GM19372 (cell line): Measurements from ENCODE around the gene NHSL2.
"Not testable (repeated sequence)": the region's sequence is repeated elsewhere in the genome, so short reads cannot be mapped to it uniquely, and the experiment has no call there.

Source experiments
- ATAC-seq: cut with Tn5 transposase; IDR thresholded peaks from one replicate; pipeline ENCODE4 v1.9.1; 2021; ENCODE audit warnings: mild to moderate bottlenecking, low read depth, moderate library complexity; ENCODE audit not compliant: unreplicated experiment

The NHSL2 gene

DNA sequence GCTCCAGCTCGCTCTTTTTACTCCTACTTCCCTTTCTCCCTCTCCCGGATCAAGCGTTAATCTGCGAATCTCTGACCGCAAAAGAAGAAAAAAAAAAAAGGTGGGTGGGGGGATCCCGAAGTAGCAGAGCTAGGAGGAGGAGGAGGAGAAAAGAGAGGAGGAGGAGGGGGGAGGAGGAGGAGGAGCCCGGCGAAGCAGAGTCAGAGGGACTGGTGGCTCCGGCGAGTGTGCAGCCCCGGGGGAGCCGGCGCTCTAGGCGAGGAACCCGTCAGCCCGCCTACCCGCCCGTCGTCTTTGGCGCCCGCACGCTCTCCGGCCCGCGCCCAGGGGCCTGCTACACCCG lies at the start of gene NHSL2:
Gene NHSL2, plus strand, starts transcription at position 203 of the 343 bp plus-strand sequence.
- ATAC-seq: no peak

DNA sequence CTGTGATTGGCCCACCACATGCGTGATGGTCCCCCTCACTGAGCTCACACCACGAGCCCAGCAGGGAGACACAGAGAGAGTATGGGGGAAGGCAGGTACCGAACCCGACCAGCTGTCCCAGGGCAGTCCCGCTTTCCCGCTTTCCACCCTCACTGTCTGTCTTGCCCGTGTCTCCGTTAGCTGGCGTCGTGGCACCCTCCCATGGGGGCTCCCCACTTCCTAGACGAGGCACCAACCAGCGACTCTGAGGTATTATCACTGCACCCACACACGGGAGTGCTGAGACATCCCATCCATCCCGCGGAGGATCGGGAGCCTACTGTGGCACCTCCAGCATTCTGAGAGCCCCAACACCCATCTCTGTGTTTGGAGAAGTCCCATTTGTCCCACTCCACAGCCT lies 43.0 kb upstream of the NHSL2 start:
- ATAC-seq: no peak

DNA sequence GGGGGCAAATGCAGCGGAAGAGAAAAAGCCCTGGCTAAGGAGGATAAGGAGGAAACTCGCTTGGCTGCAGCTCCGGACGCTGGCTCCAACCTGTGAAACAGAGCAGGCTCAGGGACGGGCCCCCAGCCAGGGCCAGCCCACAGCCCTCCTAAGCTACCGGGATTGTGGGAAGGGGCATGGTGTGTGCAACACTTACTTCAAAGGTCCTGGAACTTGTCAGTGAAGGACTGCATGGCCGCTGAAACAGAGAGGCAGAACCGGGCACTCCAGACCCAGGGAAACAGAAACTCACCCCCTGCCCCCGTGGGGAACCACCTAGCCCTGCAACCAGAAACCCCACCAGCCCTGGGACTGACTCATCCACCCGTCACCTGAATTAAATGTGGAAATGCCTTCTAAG lies 41.1 kb upstream of the NHSL2 start:
- not testable (repeated sequence) for ATAC-seq

DNA sequence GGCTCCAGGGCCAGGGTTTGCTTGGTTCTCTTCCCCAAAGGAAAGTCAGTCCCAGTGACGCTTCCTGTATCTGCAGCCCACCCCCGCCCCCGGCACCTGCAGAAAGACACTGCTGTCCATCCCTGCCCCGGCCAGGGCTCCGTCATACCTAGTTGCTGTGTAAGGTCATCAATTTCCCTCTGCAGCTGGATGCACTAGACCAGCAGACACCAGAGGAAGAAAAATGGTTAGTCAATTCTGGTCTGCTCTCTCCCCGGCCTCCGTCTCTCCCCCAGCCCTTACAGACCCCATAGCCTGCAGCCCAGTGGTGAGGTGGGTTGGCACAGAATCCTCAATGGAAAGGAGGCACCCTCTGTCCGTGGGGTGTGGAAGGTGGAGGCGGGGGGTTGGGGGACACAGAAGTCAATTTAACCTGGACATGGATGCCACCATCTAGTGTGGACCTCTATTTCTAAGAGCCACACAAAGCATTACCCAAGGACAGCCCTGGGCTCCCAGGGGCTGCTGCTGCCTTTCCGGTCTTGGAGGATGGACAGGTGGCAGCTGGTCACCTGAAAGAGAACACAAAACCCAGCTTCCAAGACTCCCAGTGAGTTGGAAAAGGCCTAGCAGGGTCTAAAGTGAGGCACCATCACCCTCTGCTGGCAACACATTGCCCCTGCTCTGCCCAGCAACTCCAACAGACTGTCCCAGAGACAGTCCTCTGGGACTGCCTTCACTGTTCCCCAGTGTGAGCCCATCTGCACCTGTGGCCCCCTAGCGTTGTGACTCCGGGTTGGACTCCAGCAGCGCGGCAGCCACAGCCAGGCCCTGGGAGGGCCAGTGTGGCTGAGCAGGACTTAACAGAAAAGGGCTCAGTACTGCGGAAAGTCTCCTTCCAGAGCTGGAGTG lies 40.2 kb upstream of the NHSL2 start:
- ATAC-seq: no peak

DNA sequence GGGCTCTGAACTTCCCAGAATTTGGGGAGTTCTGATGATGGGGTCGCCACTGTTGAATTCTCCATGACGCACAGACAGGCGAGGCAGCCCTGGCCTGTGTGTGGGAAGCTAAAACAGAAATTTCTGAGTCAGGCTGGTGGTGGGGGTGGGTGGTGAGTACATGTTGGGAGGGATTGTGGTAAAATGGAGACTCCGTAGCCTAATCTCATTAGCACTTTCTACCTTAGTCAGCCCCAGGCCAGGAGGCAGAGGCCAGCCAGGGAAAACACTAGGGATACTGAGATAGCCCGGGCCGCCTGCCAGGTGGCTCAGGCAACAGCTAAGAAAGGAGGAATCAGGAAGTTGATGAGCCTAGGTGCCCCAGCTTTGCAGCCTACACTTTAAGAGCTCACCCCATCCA lies 39.3 kb upstream of the NHSL2 start:
- ATAC-seq: no peak

DNA sequence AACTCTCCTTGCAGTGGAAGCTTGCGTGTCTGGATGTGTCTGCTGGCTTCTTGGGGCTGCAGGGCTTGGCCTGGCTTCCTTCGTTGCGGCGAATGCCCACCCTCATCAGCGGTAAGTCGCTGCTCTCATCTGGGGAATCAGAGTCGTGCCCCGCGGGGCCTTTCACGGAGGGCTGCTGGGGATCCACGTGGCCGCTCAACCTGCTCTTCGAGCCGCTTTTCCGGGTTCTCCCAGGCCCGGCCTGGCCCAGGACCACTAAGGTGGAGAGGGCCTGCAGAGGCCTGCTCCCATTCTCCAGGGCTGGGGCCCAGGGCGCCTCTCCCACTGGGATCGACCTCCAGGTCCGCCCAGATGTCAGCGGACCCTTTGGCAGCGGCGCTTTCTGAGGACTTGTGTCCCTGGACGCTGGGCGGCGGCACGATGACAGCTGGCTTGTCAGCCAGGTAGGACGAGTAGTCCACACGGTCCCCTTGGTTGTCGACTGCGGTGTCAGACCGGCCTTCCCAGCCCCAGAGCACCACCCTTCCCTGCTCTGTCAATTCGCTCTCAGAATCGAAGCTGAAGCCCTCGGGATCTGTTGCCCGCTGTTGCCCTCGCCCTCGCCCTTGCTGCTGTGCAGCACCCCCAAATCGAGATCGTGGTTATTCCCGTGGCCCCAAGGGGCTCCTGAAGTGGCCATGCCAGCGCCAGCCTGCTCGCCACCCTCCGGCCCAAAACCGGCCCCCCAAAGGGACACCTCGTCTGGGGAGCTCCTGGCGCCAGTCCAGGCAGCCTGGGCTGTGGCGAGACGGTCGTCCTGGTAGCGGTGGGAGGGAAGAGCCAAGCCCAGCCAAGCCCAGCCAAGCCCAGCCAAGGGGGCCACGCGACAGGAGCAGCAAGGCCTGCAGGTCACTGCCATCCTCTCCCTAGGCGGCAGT lies 37.8 kb upstream of the NHSL2 start:
- ATAC-seq: no peak

DNA sequence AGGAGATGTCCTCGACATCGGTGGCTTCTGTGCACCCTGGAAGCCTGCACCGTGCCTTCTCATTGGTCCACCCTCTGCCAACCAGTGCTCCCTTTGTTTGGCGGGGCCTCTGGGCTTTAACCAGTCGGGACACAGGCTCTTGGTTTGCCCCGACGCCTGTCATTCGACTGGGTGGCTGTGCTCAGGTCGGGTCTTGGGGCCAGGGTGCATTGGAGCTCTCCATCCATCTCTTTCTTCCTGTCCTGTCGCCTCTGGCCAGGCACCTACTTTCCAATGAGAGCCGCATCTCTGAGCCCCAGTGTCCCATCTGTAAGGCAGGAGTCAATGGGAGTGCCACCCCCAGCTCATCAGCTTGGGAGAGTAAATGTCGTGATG lies 37.2 kb upstream of the NHSL2 start:
- ATAC-seq: no peak

DNA sequence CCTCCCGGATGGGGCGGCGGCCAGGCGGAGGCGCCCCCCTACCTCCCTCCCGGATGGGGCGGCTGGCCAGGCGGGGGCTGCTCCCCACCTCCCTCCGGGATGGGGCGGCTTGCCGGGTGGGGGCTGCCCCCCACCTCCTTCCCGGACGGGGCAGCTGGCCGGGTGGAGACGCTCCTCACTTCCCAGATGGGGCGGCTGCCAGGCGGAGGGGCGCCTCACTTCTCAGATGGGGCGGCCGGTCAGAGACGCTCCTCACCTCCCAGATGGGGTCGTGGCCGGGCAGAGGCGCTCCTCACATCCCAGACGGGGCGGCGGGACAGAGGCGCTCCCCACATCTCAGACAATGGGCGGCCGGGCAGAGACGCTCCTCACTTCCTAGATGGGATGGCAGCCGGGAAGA lies 33.8 kb upstream of the NHSL2 start:
- ATAC-seq: not testable (repeated sequence)

DNA sequence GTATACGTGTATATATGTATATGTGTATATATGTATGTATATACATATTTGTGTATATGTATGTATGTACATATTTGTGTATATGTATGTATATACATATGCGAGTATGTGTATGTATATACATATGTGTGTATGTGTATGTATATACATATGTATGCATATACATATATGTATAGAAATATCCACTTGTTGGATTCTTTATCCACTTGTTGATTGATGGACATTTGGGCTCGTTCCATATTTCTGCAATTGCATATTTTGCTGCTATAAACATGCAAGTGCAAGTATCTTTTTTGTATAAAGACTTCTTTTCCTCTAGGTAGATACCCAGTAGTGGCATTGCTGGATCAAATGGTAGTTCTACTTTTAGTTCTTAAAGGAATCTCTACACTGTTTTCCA lies 25.5 kb upstream of the NHSL2 start:
- no peak for ATAC-seq

DNA sequence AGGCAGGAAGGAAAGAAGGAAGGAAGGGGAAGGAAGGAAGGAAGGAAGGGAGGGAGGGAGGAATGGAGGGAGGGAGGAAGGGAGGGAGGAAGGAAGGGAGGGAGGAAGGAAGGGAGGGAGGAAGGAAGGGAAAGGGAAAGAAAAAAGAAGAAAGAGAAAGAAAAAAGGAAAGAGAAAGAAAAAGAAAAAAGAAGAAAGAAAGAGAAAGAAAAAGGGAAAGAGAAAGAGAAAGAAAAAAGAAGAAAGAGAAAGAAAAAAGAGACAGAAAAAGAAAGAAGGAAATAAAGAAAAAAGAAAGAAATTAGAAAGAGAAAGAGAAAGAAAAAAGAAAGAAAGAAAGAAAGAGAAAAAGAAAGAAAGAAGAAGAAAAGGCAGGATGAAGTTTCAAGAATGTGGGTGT lies 15.0 kb upstream of the NHSL2 start:
- no peak for ATAC-seq

DNA sequence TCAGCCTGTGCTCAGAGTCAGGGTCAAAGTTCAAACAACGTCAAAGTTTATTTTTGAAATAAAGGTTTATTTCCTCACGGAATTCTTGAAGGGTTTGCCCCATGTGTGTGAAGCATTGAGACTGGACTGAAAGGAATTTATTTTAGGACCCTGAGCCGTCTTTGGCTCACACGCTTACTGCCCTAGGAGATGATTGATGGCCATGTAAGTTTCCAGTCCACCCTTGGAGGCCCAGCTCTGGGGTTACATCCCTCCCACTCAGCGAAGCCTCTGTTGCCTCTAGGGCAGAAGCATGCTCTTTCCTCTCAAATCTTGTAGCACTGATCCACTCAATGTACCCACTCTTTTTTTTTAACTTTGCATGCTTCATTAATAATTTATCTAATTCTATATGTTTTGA lies 4.5 kb upstream of the NHSL2 start:
- no peak for ATAC-seq

DNA sequence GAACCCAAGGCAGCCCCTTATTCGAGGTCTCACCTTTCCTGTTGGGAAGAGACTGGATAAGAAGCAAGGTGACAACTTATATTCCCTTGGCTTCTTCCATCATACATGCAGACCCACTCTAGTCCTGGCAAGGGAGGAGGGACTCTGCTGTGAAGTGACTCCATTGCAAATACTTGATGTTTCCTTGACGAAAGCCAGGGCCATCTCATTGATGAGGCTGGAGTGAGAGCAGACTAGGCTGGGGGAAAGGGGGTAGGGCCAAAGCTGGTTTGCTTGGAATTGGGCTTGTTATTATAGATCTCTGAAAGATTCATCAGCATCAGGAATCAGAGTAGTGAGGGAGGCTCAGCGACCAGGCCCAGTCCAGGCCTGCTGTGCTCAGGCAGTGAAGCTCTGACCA lies 2.3 kb upstream of the NHSL2 start:
- no peak for ATAC-seq

DNA sequence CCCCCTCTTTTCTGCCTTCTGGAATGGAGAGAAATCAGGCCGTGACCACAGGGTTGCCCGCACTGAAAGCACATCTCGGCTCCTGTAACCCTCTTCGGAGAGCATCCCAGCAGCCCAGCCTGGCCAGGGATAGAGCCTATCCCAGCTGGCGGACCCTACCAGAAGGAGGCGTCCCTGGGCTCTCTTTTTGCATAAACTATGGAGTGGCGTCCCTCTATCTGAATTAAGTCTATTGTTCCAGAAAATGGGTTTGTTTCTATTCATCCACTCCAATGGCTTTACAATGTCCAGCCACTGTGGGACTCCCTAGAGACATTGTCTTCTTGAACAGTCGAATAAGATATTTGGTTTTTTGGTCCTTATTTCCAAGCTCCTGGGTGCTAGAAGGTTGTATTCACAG lies 689 bp upstream of the NHSL2 start:
- ATAC-seq: no peak

DNA sequence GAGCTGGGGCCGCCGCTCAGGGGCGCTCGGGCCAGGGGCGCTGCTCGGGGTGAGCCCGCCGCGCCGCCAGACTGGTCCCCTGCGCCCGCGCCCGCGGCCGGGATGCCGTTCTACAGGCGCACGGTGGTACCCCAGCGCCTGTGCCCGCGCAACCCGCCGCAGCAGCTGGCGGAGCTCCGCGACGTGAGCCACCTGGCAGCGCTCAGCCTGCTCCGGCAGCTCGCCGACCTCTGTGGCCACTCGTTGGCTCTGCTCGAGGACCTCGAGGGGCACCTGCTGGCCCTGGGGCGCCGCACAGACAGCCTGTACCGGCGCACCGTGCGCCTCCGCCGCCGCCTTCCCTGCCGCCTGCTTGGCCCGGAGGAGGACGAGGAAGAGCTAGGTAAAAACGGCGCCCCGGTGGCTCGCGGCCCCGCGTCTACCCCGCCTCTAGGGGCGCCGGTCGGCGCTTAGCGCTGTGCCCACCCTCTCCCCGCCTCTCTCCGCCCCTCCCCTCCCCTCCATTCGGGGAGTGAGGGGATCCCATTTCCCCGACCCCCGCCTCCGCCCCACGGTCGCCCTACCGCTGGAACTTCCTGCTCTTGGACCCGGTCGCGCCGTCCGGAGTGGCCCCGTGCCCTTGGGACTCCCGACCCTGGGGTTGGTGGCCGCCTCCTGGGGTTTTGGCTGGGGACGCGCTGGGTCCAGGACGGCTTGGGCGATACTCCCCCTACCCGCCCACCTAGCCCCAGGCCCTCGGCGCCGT lies 513 bp downstream of the NHSL2 start:
- ATAC-seq: no peak

DNA sequence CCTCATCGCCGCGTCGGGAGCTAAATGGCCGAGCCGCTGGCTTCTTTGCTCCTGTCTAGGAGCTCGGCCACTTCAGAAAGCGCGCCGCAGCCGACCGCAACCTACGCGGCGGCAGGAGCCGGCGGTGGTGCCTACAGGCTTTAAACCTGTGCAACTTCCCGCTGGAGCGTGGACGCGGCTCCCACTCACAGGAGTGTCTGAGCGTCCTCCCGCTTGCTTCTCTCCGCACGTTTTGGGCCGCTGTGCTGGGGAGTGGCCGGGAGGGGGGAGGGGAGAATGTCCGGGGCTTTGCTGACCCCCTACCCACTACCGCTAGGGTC lies 1.0 kb downstream of the NHSL2 start:
- ATAC-seq: no peak

DNA sequence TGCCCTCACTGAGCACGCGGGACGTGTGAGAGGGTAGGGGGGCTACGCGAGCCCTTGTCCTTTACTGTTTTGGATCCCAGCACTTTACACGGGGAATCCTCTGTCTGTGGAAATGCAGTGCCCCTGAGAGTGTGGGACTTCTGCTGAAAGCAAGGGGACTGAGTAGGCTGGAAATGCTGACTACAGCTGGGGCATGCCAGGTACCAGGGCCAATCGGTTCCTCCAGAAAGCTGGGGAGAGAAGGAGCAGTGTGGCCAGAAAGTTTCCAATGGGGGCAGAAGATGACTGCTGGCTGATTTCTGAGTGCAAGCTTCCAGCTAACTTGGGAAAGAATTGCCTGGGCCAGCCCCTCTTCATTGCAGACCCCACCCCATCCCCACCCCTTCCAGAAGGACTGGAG lies 1.5 kb downstream of the NHSL2 start:
- ATAC-seq: no peak

DNA sequence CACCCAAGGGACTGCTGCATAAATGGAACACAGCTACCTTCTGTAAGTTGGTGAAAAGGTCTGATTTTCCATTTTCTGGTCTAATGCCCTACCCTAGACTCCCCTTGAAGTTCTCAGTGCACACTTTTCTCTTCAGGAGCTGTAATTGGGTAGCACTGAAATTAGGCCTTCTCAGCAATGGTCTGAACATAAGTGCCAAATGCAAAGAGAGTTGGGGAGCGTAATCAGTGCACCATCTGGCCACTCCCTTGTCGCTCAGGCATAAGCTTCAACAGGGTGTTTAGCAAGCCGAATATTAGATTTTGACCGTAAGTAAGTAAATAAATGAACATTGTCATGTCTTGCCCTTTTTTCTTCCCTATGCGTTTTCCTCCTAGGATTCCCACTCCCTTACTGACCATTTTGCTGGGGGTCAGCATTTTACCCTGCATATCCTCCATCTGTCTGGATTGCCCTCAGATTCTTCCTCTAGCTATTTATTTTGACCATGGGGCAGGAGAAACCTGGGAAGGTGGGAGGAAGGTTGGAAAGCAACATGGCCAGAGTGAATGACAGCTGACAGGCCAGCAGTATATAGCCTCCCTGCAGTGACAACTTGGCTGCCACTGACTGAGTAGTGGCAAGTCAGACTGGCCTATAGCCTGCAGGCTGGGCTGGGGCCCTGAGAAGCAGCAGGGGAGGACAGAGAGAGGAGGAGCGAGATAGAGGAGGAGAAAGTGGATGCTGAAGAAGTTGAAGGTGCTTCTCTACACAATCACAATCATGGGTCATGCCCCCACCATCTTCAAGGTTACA lies 2.7 kb downstream of the NHSL2 start:
- no peak for ATAC-seq

DNA sequence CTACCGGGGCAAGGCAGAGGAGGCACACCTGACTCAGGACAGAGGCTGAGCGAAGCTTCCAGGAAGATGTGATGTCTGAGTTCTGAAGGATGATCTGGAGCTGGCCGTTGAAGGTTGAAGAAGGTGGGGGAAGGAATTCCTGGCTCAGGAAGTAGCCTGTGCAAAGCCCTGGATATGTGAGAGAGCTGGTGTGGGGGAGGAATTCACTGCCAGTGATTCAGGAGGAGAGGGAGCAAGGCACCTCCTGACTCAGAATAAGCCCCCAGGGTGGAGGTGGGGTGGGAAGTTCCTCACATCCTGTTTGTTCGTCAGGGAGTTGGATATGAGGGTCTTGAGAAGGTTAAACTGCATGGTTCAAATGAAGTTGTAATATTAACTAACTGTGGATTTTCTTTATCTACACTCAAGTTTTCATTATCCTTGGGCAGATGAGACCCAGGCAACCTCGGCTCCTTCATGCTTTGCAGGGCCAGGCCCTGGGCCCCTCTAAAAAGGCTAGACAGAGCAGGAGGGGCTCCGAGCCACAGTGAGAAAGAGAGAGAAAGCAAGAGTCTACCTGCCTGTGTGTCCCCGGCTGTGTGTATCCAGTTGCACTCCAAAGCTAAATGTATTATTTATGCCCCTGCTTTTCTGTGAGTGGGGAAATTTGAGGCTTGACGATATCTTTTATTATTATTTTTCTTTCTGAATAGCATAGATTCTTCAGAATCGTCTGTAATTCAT lies 7.1 kb downstream of the NHSL2 start:
- ATAC-seq: no peak

DNA sequence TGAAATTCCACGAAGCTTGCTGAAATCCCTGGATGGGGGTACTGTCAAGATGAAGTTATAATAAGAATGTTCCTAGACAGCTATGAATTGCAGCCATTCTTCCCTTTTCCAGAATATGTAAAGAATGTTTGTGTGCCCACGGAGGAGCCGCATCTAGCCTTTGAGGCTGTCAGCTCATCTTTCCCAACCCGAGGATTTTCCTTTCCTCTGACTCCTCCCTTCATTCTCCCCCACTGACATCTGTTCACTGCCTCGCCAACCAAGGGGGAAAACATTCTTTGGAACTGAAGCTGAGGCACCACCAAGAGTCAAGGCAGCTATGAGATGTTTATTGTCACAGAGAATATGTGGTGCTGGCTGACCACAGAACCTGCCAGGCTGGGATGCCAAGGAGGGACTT lies 8.8 kb downstream of the NHSL2 start:
- no peak for ATAC-seq

DNA sequence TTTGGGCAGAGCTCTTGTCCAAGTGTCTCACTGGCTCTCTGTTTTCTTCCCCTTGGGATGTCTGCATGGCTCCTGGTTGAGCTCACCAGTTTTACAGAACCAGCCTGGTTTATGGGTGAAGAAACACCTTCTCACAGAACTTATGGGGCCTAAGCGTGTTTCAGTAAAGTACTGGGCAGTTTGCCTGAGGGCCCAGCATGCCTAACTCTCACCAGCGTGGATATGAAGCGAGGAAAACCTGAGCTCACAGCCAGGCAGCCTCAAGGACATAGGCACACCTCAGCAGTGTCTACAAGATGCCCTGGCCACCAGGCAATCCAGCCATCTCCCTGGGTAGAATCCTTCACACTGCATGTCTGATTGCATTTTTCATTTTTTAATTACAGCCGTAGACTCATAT lies 9.2 kb downstream of the NHSL2 start:
- no peak for ATAC-seq
